Mesenteric fat pad (tissue), 1 donor: Measurements from ENCODE around the gene PLXNA2. TPM values are rescaled to one million over a fixed set of nuclear protein-coding genes. Genes with fewer than 3 reads are reported as not detected.

Source experiments
- DNase-seq: peaks from one replicate; pipeline ENCODE4 v3.0.0-alpha.2; 2020; ENCODE audit warnings: low spot score
- total RNA-seq: library from RNA; stranded (reverse); fragmentation: NEBNext Ultra II Directional; extraction: Animal tissue kit (Norgen Biotek cat#: 25700); gene quantifications from one replicate; pipeline ENCODE4 v1.2.1, GENCODE V29; 2021
- donor health status: DM: yes; HTN: yes; CAD: no.

PLXNA2 gene
- total RNA-seq, 1 donor from 2014 or later, result 49.0 TPM

DNA sequence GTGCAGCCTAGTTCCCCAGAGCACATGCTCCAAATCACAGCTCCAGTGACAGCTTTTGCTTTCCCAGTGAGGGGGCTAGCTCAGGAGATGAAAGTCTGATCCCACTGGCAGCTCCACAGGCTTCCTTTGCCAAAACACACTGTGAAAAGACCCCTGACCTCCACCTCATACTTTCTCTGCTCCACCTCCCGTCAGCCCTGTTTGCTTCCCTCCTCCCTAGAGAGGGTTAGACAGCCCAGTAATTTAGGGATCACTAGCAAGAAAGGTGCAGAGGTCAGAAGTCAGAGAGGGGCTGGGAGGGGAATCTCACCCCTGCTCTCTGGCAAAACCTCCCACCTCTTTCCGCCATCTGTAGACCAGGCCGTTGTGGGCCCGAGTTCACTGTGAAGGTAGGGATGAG is 62.8 kb downstream of the PLXNA2 start:
- no peak for DNase-seq

GRCh38 chr1:208180421-208180820 is 63.8 kb downstream of the PLXNA2 start:
- DNase-seq, result no peak

GRCh38 chr1:208179961-208180409 is 64.2 kb downstream of the PLXNA2 start:
- no peak for DNase-seq

GRCh38 chr1:208179263-208179816 is 64.8 kb downstream of the PLXNA2 start:
- no peak for DNase-seq

- DNase-seq, result no peak
These were observed 66.1 kb downstream of the PLXNA2 start for GRCh38 chr1:208178091-208178529.

DNA sequence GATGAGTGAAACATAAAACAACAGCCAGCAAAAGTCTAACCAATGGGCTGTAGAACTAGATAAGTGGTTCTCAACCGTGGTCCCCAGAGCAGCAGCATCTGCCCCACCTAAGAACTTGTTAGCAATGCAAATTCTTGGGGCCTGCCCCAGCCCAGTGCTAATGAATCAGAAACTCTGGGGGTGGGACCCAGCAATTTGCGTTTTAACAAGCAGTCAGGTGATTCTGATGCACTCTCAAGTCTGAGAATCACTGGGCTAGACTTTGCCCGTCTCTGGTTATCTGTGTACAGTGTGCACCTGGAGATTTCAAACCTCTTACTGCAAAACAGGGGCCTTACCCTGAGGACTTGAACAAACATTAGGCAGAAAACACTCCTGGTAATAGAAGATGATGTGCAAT is 66.5 kb downstream of the PLXNA2 start:
- DNase-seq, result no peak

- DNase-seq, result no peak
These were observed 67.5 kb downstream of the PLXNA2 start for GRCh38 chr1:208176649-208177048.

GRCh38 chr1:208175508-208175895 is 68.7 kb downstream of the PLXNA2 start:
- DNase-seq, result no peak

DNA sequence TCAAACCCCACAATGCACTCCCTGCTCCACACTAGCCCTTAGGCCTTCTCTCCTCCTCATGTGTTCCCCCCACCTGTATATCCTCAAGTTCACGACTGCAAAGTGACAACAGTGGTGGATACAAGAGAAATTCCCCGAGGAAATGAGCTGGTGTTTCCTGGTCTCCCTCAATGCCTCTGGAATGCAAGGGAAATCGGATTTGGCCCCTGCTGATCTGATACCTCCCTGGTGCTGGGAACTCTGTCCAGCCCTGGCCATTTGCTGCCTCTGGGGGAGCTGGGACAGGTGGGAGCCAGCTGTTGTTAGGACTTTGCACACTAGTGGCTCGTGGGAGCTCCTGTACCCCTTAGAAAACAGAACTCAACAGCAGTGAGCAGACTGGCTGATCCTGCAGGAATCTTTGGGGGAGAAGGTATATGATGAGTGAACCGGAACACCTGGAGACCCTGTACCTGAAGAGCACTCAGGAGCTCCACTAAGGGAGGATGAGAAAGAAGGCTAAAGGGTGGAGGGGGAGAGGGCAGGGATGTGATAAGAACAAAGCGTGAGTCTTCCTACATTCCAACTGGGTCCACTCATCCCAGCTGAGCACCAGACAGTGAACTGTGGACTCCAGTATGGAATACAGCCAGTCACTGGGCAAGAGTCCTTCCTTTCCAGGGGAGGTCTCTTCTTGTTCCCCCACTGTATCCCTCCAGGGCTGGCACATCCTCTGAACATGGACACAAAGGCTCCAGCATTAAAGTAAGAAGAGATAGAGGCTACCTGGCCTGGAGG is 69.3 kb downstream of the PLXNA2 start:
- no peak for DNase-seq

DNA sequence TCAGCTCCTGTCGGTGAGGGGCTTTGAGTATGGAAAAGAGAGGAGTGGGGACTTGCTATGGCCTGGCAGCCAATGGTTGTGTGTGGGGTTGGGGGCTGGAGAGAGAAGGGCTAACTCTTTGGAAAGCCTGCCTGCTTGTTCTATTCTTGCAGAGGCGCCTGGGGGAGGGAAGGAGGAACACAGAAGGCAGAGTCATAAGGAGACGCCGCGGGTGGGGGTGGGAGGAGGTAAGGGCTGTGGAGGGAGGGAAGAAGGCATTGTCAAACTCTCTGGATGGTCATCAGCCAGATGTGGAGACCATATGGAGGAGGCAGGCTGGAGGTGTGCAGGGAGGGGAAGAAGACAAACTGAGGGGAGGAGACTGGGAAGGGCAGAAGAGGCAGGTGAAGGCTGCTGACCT is 70.0 kb downstream of the PLXNA2 start:
- DNase-seq, result no peak

- DNase-seq, result no peak
These were observed 70.4 kb downstream of the PLXNA2 start for GRCh38 chr1:208173749-208174148.

DNA sequence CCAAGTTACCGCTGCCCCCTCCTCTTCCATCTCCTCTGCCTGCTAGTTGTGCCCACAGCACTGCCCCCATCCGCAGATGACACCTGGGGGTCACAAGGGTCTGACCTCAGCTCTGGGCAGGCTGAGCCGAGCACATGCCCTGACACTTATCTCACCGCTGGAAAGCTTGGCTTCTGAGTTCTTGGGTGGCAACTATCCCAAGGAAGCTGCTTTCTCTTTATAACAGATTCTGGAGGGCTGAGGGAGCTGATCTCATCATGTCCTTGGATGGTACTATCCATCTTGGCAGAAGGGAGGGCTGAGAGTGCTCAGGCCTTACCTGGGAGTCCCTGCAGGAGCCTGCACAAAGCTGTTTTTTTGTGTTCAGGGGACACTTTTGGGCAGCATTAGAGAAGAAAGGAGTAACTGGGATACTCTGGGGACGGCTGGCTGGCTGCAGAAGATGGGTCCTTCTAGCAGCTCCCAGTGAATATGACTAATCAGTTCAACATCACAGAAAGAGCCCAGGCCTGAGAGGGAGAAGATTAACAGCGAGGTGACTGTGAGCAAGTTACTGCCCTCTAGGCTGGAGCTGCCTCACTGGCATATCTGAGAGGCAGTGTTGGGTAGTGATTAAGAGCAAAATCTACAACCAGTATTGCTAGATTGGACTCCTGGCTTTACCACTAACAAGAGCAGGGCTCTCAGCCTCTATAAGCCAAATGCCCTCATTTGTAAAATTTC is 71.6 kb downstream of the PLXNA2 start:
- DNase-seq, result no peak

DNA sequence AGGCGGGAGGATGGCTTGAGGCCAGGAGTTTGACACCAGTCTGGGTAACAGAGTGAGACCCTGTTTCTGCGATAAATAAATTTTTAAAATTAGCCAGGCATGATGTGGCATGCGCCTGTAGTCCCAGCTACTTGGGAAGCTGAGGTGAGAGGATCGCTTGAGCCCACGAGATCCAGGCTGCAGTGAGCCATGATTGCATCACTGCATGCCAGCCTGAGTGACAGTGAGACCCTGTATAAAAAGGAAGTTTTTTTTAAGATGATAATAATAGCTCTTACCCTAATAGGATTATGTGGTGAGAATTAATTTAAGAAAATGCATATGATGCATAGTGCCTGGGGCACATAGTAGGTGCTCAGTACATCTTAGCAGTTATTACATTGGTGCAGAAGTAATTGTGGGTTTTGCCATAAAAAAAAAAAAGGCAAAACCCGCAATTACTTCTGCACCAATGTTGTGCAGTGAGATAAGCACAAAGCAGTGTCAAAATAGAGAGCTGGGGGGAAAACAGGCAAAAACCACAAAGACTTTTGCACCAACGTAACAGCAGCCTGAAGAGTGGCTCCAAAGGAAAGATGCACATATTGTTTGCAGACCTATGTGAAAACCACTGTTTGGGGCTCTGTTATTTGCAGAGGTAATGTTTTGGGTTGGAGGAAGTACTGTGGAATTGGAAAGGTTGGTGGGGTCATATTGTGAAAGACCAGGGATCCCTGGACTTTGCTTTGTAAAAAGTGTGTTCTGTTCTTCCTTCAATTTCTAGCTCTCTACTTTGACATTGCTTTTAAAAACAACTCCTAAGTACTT is 72.4 kb downstream of the PLXNA2 start:
- DNase-seq, result no peak

GRCh38 chr1:208170252-208170651 is 73.9 kb downstream of the PLXNA2 start:
- no peak for DNase-seq

DNA sequence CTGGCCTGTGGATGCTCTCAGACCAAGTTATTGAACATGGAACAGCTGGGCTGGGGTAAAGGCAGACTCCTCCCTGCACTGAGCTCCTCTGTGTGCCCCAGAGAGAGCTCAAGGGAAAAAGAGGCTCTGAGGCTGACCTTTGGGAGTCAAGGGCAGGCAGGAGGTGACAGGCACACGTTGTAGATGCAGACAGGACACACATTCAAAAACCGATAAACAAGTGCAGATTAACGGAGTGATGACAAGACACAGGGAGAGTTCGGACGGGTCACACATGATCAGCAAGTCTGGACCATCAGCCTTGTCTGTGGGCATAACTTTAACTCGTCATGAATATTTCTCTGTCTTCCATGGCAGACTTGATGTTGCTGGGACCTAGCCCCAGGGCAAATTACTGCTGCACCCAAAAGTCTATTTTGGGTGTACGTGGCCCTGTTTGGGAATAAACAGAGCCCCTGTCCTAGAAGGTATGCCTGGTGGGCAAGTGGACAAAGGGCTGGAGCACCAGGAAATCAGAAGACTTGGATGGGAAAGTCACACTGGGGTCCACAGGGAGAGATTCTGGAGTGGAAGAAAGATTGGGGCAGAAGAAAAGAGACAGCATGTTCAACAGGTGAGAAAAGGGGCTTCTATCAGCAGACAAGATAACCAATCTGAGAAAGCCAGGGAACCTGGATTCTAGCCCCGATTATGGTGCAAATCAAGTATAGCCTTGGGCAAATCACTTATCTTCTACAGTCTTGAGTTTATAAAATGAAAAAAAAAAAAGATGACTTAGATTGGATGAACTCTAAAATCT is 74.9 kb downstream of the PLXNA2 start:
- no peak for DNase-seq

GRCh38 chr1:208167261-208167869 is 76.8 kb downstream of the PLXNA2 start:
- DNase-seq, result no peak

- no peak for DNase-seq
These were observed 77.6 kb downstream of the PLXNA2 start for GRCh38 chr1:208166340-208167138.

DNA sequence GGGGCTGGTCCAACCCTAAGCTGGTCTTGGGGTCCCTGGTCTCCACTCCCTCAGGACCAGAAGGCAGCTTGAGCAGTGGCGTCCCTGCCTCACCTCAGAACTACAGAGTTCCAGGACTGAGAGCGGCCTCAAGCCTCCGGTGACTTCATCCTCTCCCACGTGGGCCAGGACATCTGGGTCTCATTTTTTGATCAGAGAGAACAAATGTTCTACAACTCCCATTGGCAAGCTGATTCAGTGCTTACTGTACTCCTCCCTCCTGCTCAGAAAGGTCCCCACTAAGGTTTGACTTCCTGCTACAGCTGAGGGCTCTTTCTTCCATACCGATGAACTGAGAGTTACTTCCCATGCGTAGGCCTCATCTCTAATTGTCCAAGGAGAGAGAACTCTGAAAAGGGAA is 78.5 kb downstream of the PLXNA2 start:
- DNase-seq, result no peak

DNA sequence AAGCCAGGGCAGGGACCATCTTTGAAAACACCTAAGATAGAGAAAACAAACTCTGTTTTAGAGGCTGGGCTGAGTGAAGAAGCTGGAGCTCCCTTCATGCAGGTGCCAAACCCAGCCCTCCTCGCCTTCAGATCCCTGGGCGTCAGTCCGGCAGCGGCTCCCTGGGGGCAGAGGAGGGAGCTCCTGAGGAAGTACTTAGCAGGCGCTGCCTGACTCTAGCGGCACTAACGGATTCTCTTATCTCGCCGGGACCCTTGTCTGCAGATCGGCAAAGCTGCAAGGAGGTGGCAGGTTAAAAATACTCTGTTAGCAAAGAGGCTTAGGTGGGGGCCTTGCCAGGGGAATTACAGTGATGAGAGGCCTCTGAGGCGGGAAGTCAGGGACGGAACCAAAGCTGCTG is 79.6 kb downstream of the PLXNA2 start:
- no peak for DNase-seq
